HepG2 (cell line): ENCODE data around the gene MED13. TPM values are rescaled to one million over a fixed set of nuclear protein-coding genes. Genes with fewer than 3 reads are reported as not detected.

Experiments used
- AKAP8 ChIP-seq: sonication (generic); formaldehyde crosslinking; IDR thresholded peaks from 2 replicates; pipeline ENCODE4 v1.5.1; 2020; ENCODE audit warnings: mild to moderate bottlenecking, missing genetic modification reagents
- BRD4 ChIP-seq: sonication (generic); formaldehyde crosslinking; IDR thresholded peaks from 2 replicates; pipeline ENCODE4 v1.4.0; 2020; ENCODE audit warnings: missing genetic modification reagents
- CHCHD3 ChIP-seq: sonication (generic); formaldehyde crosslinking; IDR thresholded peaks from 2 replicates; pipeline ENCODE4 v1.8.0; 2022; ENCODE audit warnings: mild to moderate bottlenecking, missing genetic modification reagents, moderate library complexity
- DPF2 ChIP-seq: sonication (generic); formaldehyde crosslinking; IDR thresholded peaks from 2 replicates; pipeline ENCODE4 v1.4.0; 2020; ENCODE audit warnings: mild to moderate bottlenecking, low read depth, missing genetic modification reagents, borderline replicate concordance
- ETS1 ChIP-seq: sonication (generic); formaldehyde crosslinking; IDR thresholded peaks from 2 replicates; pipeline ENCODE4 v1.4.0; 2020; ENCODE audit warnings: missing genetic modification reagents
- FLYWCH1 ChIP-seq: sonication (generic); formaldehyde crosslinking; IDR thresholded peaks from 2 replicates; pipeline ENCODE4 v1.8.1; 2023; ENCODE audit warnings: mild to moderate bottlenecking, missing genetic modification reagents
- FOXA1 ChIP-seq, 2 experiments: fragments of 450-650 bp in 1 of 2; sonication (generic) in 1 of 2; formaldehyde crosslinking in 1 of 2; IDR thresholded peaks; 2 replicates each; pipeline versions ENCODE4 v1.4.0 to v1.6.1; 2016 to 2020; ENCODE audit warnings: missing genetic modification reagents in 1 of 2
- HDAC6 ChIP-seq: fragments of 200-600 bp; sonication (generic); IDR thresholded peaks from 2 replicates; pipeline ENCODE4 v1.7.0; 2017; ENCODE audit warnings: mild to moderate bottlenecking, antibody characterized with exemption, low read length, low read depth
- HMGXB4 ChIP-seq, 2 experiments: sonication (generic) in 1 of 2; formaldehyde crosslinking in 1 of 2; IDR thresholded peaks; 2 replicates each; pipeline versions ENCODE4 v1.4.0 to v1.6.1; 2018 to 2020; ENCODE audit warnings: missing genetic modification reagents in 2 of 2, borderline replicate concordance in 1 of 2, low read depth in 1 of 2, mild to moderate bottlenecking in 1 of 2, missing biosample characterization in 1 of 2
- HOXA5 ChIP-seq: sonication (generic); formaldehyde crosslinking; IDR thresholded peaks from 2 replicates; pipeline ENCODE4 v1.4.0; 2020; ENCODE audit warnings: missing genetic modification reagents
- IKZF4 ChIP-seq: sonication (generic); formaldehyde crosslinking; IDR thresholded peaks from 2 replicates; pipeline ENCODE4 v1.5.1; 2020; ENCODE audit warnings: borderline replicate concordance, mild to moderate bottlenecking, low read depth, missing genetic modification reagents; ENCODE audit errors: not compliant biosample characterization
- POLR2A ChIP-seq, 2 experiments: IDR thresholded peaks; 2 replicates each; pipeline ENCODE4 v1.6.1; 2011; ENCODE audit warnings: low read depth in 2 of 2, low read length in 2 of 2, mild to moderate bottlenecking in 1 of 2, moderate library complexity in 1 of 2; ENCODE audit not compliant: insufficient read depth in 1 of 2
- RORA ChIP-seq: sonication (generic); formaldehyde crosslinking; IDR thresholded peaks from 2 replicates; pipeline ENCODE4 v1.5.0; 2020; ENCODE audit warnings: mild to moderate bottlenecking, missing genetic modification reagents, moderate library complexity
- SIN3B ChIP-seq: fragments of 150-350 bp; IDR thresholded peaks from 2 replicates; pipeline ENCODE4 v1.6.1; 2014; ENCODE audit warnings: low read length
- TERF1 ChIP-seq: sonication (generic); formaldehyde crosslinking; IDR thresholded peaks from 2 replicates; pipeline ENCODE4 v1.8.0; 2022; ENCODE audit warnings: mild to moderate bottlenecking, missing genetic modification reagents, moderate library complexity
- WIZ ChIP-seq: sonication (generic); formaldehyde crosslinking; IDR thresholded peaks from 2 replicates; pipeline ENCODE4 v1.5.1; 2020; ENCODE audit warnings: mild to moderate bottlenecking, missing genetic modification reagents
- ZHX1 ChIP-seq: sonication (generic); formaldehyde crosslinking; IDR thresholded peaks from 2 replicates; pipeline ENCODE4 v1.8.1; 2022; ENCODE audit warnings: low read depth, mild to moderate bottlenecking, missing genetic modification reagents
- ZNF382 ChIP-seq: sonication (generic); formaldehyde crosslinking; IDR thresholded peaks from 2 replicates; pipeline ENCODE4 v1.5.0; 2020; ENCODE audit warnings: missing genetic modification reagents, mild to moderate bottlenecking, borderline replicate concordance
- ZNF441 ChIP-seq: sonication (generic); formaldehyde crosslinking; IDR thresholded peaks from 2 replicates; pipeline ENCODE4 v1.7.0; 2021; ENCODE audit warnings: missing genetic modification reagents, borderline replicate concordance
- ZNF629 ChIP-seq: sonication (generic); formaldehyde crosslinking; conservative IDR thresholded peaks from 2 replicates; pipeline ENCODE4 v1.5.0; 2020; ENCODE audit warnings: missing genetic modification reagents
- ZNF782 ChIP-seq: sonication (generic); formaldehyde crosslinking; IDR thresholded peaks from 2 replicates; pipeline ENCODE4 v1.4.0; 2020; ENCODE audit warnings: missing genetic modification reagents, mild to moderate bottlenecking, borderline replicate concordance
- polyA plus RNA-seq, 8 experiments: library from polyadenylated mRNA; depleted of rRNA in 3 of 8; stranded (reverse) in 7 of 8; unstranded in 1 of 8; fragments of >200 nt; fragmentation: Illumina TruSeq in 4 of 8; extraction: Trizol in 4 of 8; gene quantifications; 2 replicates each; pipeline versions ENCODE4 v1.2.1 to v1.2.3, GENCODE V29; 2011 to 2016; ENCODE audit warnings: low read depth in 4 of 8, missing spikeins in 1 of 8, mixed read lengths in 1 of 8; ENCODE audit not compliant: insufficient read depth in 1 of 8
- total RNA-seq, 5 experiments: library from RNA; depleted of rRNA; stranded (reverse); fragments of >200 nt; fragmentation: Illumina TruSeq; extraction: Trizol; gene quantifications; 2 replicates each; pipeline ENCODE4 v1.2.3, GENCODE V29; 2016; ENCODE audit warnings: low read depth in 1 of 5

Gene MED13
- total and polyA plus RNA-seq, 2 of the 13 experiments (the other 11 are each of a cell fraction or from before 2014, with no cell fraction given), result 27.4 to 69.1 TPM

GRCh38 chr17:61927208-61928100, 137.6 kb downstream of the MED13 start, which contains the start of gene INTS2 (continued):
- TF ChIP-seq HMGXB4 (CRISPR knock-in tag; IDR thresholded peaks at IDR 0.05; ENCODE audit: borderline replicate concordance in 1 of 2, low read depth in 1 of 2) (peak; percentile 96 to 100), ZNF382 (CRISPR knock-in tag) (no peak), TERF1 (CRISPR knock-in tag) (0 out of 2 replicates have a peak, but pooled peaks have one; percentile 37), FLYWCH1 (CRISPR knock-in tag) (0 out of 2 replicates have a peak, but pooled peaks have one; percentile 84), ZNF629 (no peak; the same call in none of the 2 replicates), CHCHD3 (CRISPR knock-in tag) (peak; percentile 65; the same call in 1 of the 2 replicates), HOXA5 (peak; percentile 68), FOXA1 (IDR thresholded peaks at IDR 0.05) (no peak), FOXA1 (CRISPR knock-in tag; IDR thresholded peaks at IDR 0.05) (0 out of 2 replicates have a peak, but pooled peaks have one; percentile 2), SIN3B (peak; percentile 77), DPF2 (no peak), IKZF4 (CRISPR knock-in tag) (peak; percentile 67), POLR2A (IDR thresholded peaks at IDR 0.05; ENCODE audit: insufficient read depth in 1 of 2, low read depth in 2 of 2, low read length in 2 of 2) (peak; percentile 97 to 98), ZNF441 (CRISPR knock-in tag) (peak; percentile 84), BRD4 (CRISPR knock-in tag) (peak; percentile 82; the same call in 1 of the 2 replicates), HDAC6 (no peak), ETS1 (CRISPR knock-in tag) (no peak; the same call in 1 of the 2 replicates), ZHX1 (CRISPR knock-in tag) (peak; percentile 13; the same call in 1 of the 2 replicates), WIZ (CRISPR knock-in tag) (no peak), ZNF782 (peak; percentile 98), RORA (CRISPR knock-in tag) (peak; percentile 72; the same call in 1 of the 2 replicates), AKAP8 (CRISPR knock-in tag) (no peak; the same call in 1 of the 2 replicates)
